ENCODE results near the gene SH3RF1.

DNA sequence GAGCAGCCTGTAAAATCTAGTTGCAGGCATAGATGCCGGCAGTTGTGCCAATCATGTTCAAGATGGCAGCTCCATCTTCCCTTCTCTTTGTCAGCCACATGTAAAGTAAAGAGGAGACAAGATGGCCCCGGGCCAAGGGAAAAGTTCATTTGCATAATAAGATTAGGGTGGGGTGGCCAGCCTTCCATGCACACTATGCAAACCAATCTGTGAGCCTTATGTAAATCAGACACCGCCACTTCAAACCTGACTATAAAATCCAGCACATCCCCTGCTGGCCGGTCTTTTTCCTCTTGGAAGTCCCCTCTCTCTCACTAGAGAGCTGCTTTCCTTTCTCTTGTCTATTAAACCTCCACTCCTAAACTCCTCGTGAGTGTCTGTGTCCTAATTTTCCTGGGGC is 181.8 kb downstream of the SH3RF1 start:
- TF ChIP-seq, protein P1, sequence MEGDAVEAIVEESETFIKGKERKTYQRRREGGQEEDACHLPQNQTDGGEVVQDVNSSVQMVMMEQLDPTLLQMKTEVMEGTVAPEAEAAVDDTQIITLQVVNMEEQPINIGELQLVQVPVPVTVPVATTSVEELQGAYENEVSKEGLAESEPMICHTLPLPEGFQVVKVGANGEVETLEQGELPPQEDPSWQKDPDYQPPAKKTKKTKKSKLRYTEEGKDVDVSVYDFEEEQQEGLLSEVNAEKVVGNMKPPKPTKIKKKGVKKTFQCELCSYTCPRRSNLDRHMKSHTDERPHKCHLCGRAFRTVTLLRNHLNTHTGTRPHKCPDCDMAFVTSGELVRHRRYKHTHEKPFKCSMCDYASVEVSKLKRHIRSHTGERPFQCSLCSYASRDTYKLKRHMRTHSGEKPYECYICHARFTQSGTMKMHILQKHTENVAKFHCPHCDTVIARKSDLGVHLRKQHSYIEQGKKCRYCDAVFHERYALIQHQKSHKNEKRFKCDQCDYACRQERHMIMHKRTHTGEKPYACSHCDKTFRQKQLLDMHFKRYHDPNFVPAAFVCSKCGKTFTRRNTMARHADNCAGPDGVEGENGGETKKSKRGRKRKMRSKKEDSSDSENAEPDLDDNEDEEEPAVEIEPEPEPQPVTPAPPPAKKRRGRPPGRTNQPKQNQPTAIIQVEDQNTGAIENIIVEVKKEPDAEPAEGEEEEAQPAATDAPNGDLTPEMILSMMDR (IDR thresholded peaks at IDR 0.05): no peak
- TF ChIP-seq, protein P2, sequence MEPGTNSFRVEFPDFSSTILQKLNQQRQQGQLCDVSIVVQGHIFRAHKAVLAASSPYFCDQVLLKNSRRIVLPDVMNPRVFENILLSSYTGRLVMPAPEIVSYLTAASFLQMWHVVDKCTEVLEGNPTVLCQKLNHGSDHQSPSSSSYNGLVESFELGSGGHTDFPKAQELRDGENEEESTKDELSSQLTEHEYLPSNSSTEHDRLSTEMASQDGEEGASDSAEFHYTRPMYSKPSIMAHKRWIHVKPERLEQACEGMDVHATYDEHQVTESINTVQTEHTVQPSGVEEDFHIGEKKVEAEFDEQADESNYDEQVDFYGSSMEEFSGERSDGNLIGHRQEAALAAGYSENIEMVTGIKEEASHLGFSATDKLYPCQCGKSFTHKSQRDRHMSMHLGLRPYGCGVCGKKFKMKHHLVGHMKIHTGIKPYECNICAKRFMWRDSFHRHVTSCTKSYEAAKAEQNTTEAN (CRISPR knock-in tag; IDR thresholded peaks at IDR 0.05): no peak
- TF ChIP-seq MXD4 (CRISPR knock-in tag; IDR thresholded peaks at IDR 0.05; ENCODE audit: borderline replicate concordance): no peak
- TF ChIP-seq, protein P3, sequence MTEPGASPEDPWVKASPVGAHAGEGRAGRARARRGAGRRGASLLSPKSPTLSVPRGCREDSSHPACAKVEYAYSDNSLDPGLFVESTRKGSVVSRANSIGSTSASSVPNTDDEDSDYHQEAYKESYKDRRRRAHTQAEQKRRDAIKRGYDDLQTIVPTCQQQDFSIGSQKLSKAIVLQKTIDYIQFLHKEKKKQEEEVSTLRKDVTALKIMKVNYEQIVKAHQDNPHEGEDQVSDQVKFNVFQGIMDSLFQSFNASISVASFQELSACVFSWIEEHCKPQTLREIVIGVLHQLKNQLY (CRISPR knock-in tag; IDR thresholded peaks at IDR 0.05): no peak
- TF ChIP-seq, protein P4, sequence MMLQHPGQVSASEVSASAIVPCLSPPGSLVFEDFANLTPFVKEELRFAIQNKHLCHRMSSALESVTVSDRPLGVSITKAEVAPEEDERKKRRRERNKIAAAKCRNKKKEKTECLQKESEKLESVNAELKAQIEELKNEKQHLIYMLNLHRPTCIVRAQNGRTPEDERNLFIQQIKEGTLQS (CRISPR knock-in tag; conservative IDR thresholded peaks at IDR 0.05): no peak
- TF ChIP-seq, protein P5, sequence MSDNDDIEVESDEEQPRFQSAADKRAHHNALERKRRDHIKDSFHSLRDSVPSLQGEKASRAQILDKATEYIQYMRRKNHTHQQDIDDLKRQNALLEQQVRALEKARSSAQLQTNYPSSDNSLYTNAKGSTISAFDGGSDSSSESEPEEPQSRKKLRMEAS (CRISPR knock-in tag; IDR thresholded peaks at IDR 0.05): no peak
